ENCODE results near the gene PVALEF.

DNA sequence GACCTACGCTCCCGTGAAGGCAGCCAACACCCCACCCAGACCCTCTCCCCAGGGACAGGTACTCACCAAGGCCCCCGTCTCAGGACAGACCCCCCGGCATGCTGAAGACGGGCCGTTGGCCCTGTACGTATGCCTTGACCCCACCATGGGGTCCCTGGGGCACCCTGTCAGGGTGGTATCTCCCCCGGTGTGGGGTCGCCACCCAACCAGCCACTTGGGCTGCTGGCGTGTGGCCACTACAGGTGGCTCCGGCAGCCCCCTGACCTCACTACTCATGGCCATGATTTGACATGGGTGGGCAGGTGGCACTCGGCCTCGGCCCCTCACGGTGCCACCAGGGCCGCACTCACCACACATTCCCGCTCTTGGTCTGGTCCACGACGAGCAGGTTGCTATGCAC, 40.9 kb upstream of the PVALEF start:
- TF ChIP-seq, protein P1, sequence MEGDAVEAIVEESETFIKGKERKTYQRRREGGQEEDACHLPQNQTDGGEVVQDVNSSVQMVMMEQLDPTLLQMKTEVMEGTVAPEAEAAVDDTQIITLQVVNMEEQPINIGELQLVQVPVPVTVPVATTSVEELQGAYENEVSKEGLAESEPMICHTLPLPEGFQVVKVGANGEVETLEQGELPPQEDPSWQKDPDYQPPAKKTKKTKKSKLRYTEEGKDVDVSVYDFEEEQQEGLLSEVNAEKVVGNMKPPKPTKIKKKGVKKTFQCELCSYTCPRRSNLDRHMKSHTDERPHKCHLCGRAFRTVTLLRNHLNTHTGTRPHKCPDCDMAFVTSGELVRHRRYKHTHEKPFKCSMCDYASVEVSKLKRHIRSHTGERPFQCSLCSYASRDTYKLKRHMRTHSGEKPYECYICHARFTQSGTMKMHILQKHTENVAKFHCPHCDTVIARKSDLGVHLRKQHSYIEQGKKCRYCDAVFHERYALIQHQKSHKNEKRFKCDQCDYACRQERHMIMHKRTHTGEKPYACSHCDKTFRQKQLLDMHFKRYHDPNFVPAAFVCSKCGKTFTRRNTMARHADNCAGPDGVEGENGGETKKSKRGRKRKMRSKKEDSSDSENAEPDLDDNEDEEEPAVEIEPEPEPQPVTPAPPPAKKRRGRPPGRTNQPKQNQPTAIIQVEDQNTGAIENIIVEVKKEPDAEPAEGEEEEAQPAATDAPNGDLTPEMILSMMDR (conservative IDR thresholded peaks at IDR 0.05 in 1 of 2, IDR thresholded peaks at IDR 0.05 in 1 of 2; ENCODE audit: low read depth in 1 of 2, low read length in 2 of 2) = no peak
- TF ChIP-seq EZH2 (IDR thresholded peaks at IDR 0.05; ENCODE audit: low read length, missing control alignments) = no peak
